Upper lobe of right lung (tissue), 1 donor: ENCODE data around the gene HSBP1. TPM values are rescaled to one million over a fixed set of nuclear protein-coding genes. Genes with fewer than 3 reads are reported as not detected.

ENCODE experiments used
- ATAC-seq: fragments of 200-7000 bp; cut with Tn5 transposase; one replicate; pipeline ENCODE4 v1.9.1; 2020; ENCODE audit warnings: mild to moderate bottlenecking, moderate library complexity
- DNase-seq: peaks from one replicate; pipeline ENCODE4 v3.0.0-alpha.2; 2020
- H3K27ac ChIP-seq: fragments of 200-600 bp; one replicate; pipeline ENCODE4 v1.8.0; 2022
- H3K27me3 ChIP-seq: fragments of 200-600 bp; one replicate; pipeline ENCODE4 v1.8.0; 2022; ENCODE audit warnings: mild to moderate bottlenecking
- H3K36me3 ChIP-seq: fragments of 200-600 bp; one replicate; pipeline ENCODE4 v1.8.0; 2022
- H3K4me1 ChIP-seq: fragments of 200-600 bp; one replicate; pipeline ENCODE4 v1.8.0; 2022
- H3K4me3 ChIP-seq: fragments of 200-600 bp; one replicate; pipeline ENCODE4 v1.8.0; 2022; ENCODE audit warnings: mild to moderate bottlenecking
- H3K9me3 ChIP-seq: fragments of 200-600 bp; one replicate; pipeline ENCODE4 v1.8.0; 2022
- CTCF ChIP-seq: fragments of 200-600 bp; IDR thresholded peaks from one replicate; pipeline ENCODE4 v1.8.0; 2022; ENCODE audit warnings: antibody characterized with exemption
- intact Hi-C: fragments of 100-400 bp; cut with DNase I; formaldehyde crosslinking; loops from one replicate; pipeline ENCODE4 v1.11.0; 2022
- total RNA-seq: library from RNA; stranded (reverse); fragmentation: NEBNext Ultra II Directional; extraction: Animal tissue kit (Norgen Biotek cat#: 25700); gene quantifications from one replicate; pipeline ENCODE4 v1.2.1, GENCODE V29; 2021
- donor health status: DM: no; HTN: yes; CAD: no; lungs with severe emphysema.

The HSBP1 gene
- total RNA-seq, 1 donor from 2014 or later = 86.2 TPM

DNA sequence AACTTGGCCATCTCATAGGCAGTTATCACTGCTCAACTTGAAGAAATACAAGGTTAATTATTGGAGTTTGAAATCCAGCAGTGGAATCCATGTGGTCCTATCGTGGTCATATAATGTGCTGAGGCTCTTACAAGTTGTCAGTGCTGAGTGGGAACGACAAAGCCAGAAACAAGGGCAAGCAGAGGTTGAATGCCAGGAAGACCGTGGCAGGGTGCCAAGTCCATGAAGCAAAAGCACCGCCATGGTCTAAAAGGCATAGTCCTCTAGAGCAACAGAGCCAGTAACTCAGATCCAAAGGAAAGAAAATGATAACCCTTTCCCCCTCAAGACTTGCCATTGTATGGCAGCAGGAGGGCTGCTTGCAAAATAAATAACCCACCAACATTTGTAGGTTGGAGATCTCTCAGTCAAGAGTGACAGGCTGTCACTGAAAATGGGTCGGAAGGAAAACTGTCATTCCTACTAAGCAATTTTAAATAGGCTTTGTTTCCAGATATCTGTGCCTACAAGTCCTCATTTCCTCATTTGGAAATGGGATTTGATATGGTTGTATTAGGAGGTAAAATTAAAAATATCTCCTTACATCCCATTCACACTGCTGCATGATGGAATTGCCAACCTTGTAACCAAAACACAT is 36.4 kb upstream of the HSBP1 start:
- no peaks in the 10 kb centered on the region for H3K36me3 ChIP-seq
- intact Hi-C loops = no loop called here
- H3K4me3 ChIP-seq = no peak overlapping the region
- ATAC-seq (no peak), DNase-seq (no peak)
- no peaks in the 10 kb centered on the region for H3K27me3 ChIP-seq
- H3K4me1 ChIP-seq = no peaks in the 10 kb centered on the region
- TF ChIP-seq CTCF = no peak
- no peaks in the 10 kb centered on the region for H3K9me3 ChIP-seq
- no peak overlapping the region for H3K27ac ChIP-seq

GRCh38 chr16:83772806-83773205 is 35.0 kb upstream of the HSBP1 start:
- Histone ChIP-seq H3K36me3 (no peaks in the 10 kb centered on the region), H3K27ac (no peak overlapping the region), H3K4me1 (no peaks in the 10 kb centered on the region), H3K9me3 (no peaks in the 10 kb centered on the region), H3K27me3 (no peaks in the 10 kb centered on the region), H3K4me3 (no peak overlapping the region)
- intact Hi-C loops = no loop called here
- ATAC-seq = no peak
- no peak for TF ChIP-seq CTCF
- no peak for DNase-seq

DNA sequence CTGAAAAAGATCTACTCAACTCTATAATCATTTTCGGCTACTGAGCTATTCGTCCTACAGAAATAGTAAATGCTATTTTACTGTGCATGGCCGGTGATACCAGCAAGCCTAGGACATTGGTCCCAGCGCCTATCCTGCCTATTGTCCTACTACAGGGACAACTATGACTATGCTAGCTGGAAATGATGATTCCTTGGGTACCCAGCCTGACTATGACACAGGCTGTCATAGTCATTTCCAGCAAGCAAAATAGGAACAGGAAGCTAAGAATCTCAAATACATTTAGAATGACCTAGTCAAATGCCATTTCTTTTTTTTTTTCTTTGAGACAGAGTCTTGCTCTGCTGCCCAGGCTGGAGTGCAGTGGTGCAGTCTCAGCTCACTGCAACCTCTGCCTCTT is 33.7 kb upstream of the HSBP1 start:
- Histone ChIP-seq H3K9me3 (no peaks in the 10 kb centered on the region), H3K27ac (no peak overlapping the region), H3K4me1 (no peaks in the 10 kb centered on the region), H3K36me3 (no peaks in the 10 kb centered on the region), H3K4me3 (no peak overlapping the region), H3K27me3 (no peaks in the 10 kb centered on the region)
- DNase-seq (no peak), ATAC-seq (no peak)
- no peak for TF ChIP-seq CTCF
- intact Hi-C loops = no loop called here

- Histone ChIP-seq H3K4me1 (peaks cover 13% of the 10 kb centered on the region), H3K27me3 (no peaks in the 10 kb centered on the region), H3K27ac (no peak overlapping the region), H3K4me3 (no peak overlapping the region), H3K9me3 (no peaks in the 10 kb centered on the region), H3K36me3 (no peaks in the 10 kb centered on the region)
- ATAC-seq = no peak
- intact Hi-C loops = no loop called here
- no peak for TF ChIP-seq CTCF
- DNase-seq = no peak
These were observed 30.8 kb upstream of the HSBP1 start for GRCh38 chr16:83776944-83777343.

DNA sequence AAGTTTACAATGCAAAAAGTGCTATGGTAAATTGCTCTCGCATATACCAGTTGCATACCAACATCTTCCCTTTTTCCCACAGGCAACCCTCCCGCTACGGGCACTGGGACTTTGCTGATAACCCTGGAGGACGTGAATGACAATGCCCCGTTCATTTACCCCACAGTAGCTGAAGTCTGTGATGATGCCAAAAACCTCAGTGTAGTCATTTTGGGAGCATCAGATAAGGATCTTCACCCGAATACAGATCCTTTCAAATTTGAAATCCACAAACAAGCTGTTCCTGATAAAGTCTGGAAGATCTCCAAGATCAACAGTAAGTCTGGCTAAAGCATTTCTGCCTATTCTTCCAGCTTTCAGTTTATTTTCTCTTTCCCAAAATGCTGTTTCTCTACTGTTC is 27.9 kb upstream of the HSBP1 start:
- Histone ChIP-seq H3K36me3 (no peaks in the 10 kb centered on the region), H3K4me1 (peaks cover 13% of the 10 kb centered on the region), H3K27ac (no peak overlapping the region), H3K27me3 (no peaks in the 10 kb centered on the region), H3K4me3 (no peak overlapping the region), H3K9me3 (no peaks in the 10 kb centered on the region)
- DNase-seq (no peak), ATAC-seq (no peak)
- intact Hi-C loops = no loop called here
- TF ChIP-seq CTCF = no peak

GRCh38 chr16:83785455-83785854 is 22.3 kb upstream of the HSBP1 start:
- Histone ChIP-seq H3K9me3 (no peaks in the 10 kb centered on the region), H3K27ac (no peak overlapping the region), H3K36me3 (no peaks in the 10 kb centered on the region), H3K4me3 (no peak overlapping the region), H3K27me3 (no peaks in the 10 kb centered on the region), H3K4me1 (peaks cover 2% of the 10 kb centered on the region)
- ATAC-seq (no peak), DNase-seq (no peak)
- intact Hi-C loops = no loop called here
- no peak for TF ChIP-seq CTCF
